ENCODE data around the gene GATAD2B.

- no peak for TF ChIP-seq CTCF (IDR thresholded peaks at IDR 0.05)
- no peak for TF ChIP-seq RELA (CRISPR knock-in tag; IDR thresholded peaks at IDR 0.05; ENCODE audit: borderline replicate concordance)
- no peak for TF ChIP-seq MAX (CRISPR knock-in tag; IDR thresholded peaks at IDR 0.05)
- TF ChIP-seq ERG (CRISPR knock-in tag; IDR thresholded peaks at IDR 0.05): no peak
- no peak for TF ChIP-seq ETV6 (CRISPR knock-in tag; IDR thresholded peaks at IDR 0.05)
- no peak for TF ChIP-seq SP1 (CRISPR knock-in tag; conservative IDR thresholded peaks at IDR 0.05)
- TF ChIP-seq ZNF138 (CRISPR knock-in tag; conservative IDR thresholded peaks at IDR 0.05): no peak
- TF ChIP-seq FOXJ3 (CRISPR knock-in tag; IDR thresholded peaks at IDR 0.05; ENCODE audit: borderline replicate concordance): no peak
- no peak for TF ChIP-seq IRF1 (CRISPR knock-in tag; IDR thresholded peaks at IDR 0.05)
- no peak for TF ChIP-seq TEAD4 (CRISPR knock-in tag; IDR thresholded peaks at IDR 0.05)
Observed at GRCh38 chr1:153764310-153764709, 158.5 kb downstream of the GATAD2B start.

Data from WTC11 (cell line).